EH (cell line): ENCODE results near the gene CEMIP.

ENCODE experiments used
- DNase-seq: peaks from one replicate; pipeline ENCODE4 v3.0.0-alpha.2; 2015; ENCODE audit warnings: low read depth

CEMIP gene

DNA sequence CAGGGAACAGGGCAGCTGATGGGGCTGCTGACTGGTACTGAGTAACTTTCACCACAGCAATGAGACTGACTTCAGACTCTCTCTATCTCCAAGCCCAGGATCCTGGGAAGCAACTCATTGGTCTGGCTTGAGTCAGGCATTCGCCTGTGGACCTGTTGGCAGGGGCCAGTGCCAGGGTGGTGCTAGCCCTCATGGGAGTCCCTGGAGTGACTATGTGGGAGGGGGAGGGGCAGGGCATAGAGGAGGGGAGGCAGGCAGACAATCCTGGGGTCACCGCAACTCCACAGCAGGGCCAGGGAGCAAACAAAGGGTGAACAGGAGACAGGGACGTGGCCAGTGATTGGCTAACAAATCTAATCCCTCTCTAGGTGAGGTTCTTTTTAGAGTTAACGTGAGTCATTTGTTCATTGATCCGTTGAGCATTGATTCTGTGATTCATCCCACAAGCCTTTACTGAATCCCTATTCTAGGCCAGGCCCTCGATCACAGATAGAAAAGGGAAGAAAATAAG is 71.8 kb downstream of the CEMIP start:
- no peak for DNase-seq

DNA sequence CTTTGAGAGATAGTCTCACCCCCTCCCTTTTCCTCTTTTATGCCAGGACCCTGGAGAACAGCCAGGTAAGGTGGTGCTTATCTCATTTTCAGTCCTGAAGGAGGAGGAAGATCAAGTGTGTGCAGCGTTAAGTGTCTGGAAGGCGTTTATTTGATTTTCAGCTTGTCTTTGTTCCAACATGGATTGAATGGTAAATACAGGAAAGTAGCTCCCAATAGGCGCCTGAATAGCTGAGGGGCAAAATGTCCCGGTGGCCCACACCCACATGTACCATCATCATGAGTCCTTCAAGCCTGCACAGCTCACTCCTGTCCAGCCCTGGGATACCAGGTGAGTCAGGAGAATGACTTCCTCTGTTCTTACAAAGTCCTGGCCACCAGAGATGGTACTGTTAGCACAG is 73.5 kb downstream of the CEMIP start:
- no peak for DNase-seq

DNA sequence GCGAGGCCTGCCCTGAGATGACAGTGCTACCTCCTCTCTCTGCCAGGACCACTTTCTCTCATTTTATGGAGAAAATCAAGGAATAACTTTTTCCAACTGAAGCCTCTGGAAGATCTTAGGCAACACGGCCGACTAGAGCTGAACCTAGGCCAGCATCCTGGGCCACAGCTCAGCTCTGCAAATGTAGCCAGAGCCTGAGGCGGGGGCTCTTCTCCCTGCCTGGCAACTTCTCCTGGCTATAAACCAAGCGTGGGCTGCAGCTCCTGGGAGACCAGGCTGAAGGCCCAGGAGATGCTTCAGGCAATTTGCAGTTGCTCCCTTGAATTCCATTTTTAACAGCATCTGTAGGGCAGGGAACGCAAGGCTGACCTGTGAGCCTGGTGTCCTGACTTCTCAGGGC is 74.9 kb downstream of the CEMIP start:
- no peak for DNase-seq

DNA sequence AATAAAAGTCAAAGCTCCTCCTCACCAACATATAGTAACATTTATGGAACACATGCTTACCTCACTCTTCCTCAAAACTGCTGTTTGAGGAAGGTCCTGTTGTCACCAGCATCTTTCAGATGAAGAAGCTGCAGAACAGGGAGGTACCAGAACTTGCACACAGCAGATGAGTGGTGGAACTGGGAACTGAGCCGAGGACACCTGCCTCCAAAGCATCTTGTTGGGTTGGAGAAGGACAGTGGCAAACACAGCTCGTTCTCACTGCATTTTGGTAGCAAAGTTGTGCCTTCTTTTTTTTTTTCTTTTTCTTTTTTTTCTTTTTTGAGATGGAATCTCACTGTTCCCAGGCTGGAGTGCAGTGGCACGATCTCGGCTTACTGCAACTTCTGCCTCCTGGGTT is 76.0 kb downstream of the CEMIP start:
- no peak for DNase-seq

- DNase-seq = no peak
These were observed 77.2 kb downstream of the CEMIP start for GRCh38 chr15:80856400-80856799.

GRCh38 chr15:80856809-80857377 is 77.7 kb downstream of the CEMIP start:
- DNase-seq = peak; percentile 54

- DNase-seq = no peak
These were observed 82.6 kb downstream of the CEMIP start for GRCh38 chr15:80861731-80862170.

GRCh38 chr15:80864666-80865065 is 85.5 kb downstream of the CEMIP start:
- DNase-seq = no peak

DNA sequence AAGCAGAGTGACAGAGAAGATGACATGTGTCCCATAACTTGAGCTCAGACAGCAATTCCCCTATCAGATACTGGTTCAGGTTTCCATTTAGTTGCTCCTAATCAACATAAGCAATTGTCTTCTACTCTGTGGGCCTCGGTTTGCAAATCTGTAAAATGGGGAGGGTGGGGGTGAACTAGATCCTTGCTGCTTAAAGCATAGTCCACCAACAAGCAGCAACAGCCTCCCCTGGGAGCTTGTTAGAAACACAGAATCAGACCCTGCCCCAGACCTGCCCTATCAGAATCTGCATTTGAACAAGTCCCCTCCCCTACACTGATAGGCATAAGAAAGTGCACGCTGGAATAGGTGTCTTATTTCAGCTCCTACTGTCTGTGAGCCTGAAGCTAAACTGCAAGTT is 87.8 kb downstream of the CEMIP start:
- no peak for DNase-seq

DNA sequence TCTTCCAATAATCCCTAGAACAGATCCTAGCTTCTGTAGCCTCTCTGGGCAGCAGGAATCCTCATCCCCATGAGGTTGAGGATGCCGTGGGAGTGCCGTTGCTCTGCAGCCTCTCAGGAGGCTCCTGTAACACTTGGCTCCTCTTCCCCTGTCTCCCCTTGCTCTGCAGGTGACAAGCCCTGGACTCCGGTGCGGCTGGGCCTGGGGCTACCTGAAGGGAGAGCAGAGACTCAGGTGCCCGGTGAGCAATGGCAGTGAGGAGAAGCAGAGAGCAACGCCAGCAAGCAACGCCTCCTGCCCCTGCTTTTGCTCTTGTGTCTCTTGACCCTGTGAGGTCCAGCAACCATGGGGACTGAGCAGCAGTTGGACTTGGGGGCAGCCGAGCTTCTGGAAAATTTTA is 91.2 kb downstream of the CEMIP start:
- no peak for DNase-seq

- peak; percentile 87 for DNase-seq
These were observed 91.7 kb downstream of the CEMIP start for GRCh38 chr15:80870893-80871292.

- no peak for DNase-seq
These were observed 92.7 kb downstream of the CEMIP start for GRCh38 chr15:80871858-80872257.

- DNase-seq = no peak
These were observed 94.3 kb downstream of the CEMIP start for GRCh38 chr15:80873366-80873952.

- no peak for DNase-seq
These were observed 96.6 kb downstream of the CEMIP start for GRCh38 chr15:80875568-80876347.

GRCh38 chr15:80876348-80876674 is 97.1 kb downstream of the CEMIP start:
- DNase-seq = no peak

GRCh38 chr15:80878242-80878866 is 99.2 kb downstream of the CEMIP start:
- peak; percentile 40 for DNase-seq

DNA sequence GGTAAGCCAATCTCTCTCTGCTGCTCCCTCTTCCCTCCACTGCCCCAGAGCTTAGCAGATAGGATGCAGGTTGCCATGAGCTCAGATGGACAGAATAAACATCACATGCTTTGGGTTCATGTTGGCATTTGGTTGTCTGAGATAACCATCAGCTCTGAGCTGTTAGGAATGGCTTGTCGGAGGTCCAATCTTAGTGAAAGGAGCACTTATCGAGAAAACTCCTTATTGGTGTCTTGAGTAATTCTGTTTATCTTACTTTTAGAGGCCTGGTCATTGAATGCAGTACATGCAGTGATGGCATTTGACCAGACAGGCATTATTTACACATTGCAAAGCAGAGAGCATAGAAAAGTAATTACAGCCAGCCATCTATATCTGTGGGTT is 99.7 kb downstream of the CEMIP start:
- peak; percentile 51 for DNase-seq

DNA sequence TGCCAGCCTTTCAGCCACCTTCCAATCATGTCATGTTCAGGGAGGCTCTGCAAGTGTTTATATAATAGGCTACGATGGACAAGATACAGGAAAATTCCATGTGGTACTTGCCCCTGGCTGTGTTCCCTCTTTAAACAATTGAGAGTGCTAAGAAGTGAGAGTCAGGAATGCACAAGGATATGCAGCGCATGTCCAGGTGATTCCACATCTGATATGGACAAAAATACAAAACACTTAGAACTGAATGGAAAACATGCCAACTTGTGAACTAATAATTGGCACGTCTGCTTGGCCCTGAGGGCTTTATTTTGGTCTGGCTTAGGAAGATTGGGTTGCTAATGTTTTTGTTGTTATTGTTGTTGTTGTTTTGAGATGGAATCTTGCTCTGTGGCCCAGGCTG is 100.9 kb downstream of the CEMIP start:
- DNase-seq = no peak

- no peak for DNase-seq
These were observed 104.5 kb downstream of the CEMIP start for GRCh38 chr15:80883641-80884040.

GRCh38 chr15:80885016-80885579 is 105.9 kb downstream of the CEMIP start:
- DNase-seq = no peak

- DNase-seq = no peak
These were observed 108.0 kb downstream of the CEMIP start for GRCh38 chr15:80887148-80887547.

DNA sequence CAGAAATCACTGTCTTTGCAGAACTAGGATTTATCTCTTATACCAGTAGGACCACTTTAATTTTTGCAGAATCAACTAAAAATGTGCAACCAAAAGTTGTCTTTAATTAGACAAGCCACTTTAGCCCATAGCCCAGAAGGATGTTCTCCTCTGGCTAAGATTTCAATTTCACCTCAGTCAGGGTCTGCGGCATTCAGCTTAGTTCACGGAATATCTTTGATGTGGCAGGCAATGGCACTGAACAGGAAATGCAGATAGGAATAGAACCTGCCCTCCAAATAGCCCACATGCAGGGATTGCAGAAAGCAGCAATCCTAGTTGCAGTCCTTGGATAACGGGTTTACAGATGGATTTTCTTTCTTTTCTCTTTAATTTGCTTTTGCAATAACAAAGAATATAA is 109.7 kb downstream of the CEMIP start:
- no peak for DNase-seq
